GM12891 (cell line): Measurements from ENCODE around the gene KIF22.

Experiments used
- PAX5 ChIP-seq: IDR thresholded peaks from 2 replicates; pipeline ENCODE4 v1.6.1; 2011; ENCODE audit warnings: low read length, moderate library complexity, mild to moderate bottlenecking; ENCODE audit not compliant: insufficient read depth, severe bottlenecking
- POLR2A ChIP-seq: IDR thresholded peaks from 2 replicates; pipeline ENCODE4 v1.6.1; 2011; ENCODE audit warnings: low read depth, low read length, control low read depth
- POLR2AphosphoS5 ChIP-seq: IDR thresholded peaks from 2 replicates; pipeline ENCODE4 v1.6.1; 2011; ENCODE audit warnings: low read depth, low read length, control low read depth
- POU2F2 ChIP-seq: IDR thresholded peaks from 2 replicates; pipeline ENCODE4 v1.6.1; 2011; ENCODE audit warnings: low read depth, mild to moderate bottlenecking, control low read depth, low read length, moderate library complexity
- TAF1 ChIP-seq: IDR thresholded peaks from 2 replicates; pipeline ENCODE4 v1.6.1; 2011; ENCODE audit warnings: low read depth, low read length, control low read depth

DNA sequence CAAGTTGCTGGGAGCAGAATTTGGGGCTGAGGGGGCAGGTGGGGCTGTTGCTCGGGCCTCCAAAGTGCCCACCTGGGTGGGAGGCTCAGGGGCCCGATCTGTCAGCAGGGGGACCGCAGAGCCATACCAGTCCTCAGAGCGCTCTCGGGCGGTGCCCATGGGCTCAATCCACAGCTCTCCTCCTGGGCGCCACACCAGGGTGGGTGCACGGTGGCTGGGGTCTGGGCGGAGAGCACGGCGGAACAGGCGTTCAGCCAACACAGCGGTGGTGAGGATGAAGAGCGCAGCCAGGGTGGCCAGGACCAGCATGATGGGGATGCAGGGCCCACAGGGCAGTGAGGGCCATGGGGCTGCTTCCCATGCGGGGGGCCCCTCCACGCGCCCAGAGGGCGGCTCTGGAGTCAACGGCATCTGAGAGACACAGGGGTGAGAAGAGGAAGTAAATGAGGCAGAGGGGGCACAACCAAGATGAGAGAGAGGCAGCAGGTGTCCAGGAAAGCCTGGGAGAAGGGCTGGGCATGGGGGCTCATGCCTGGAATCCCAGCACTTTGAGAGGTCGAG lies 45.9 kb upstream of the KIF22 start:
- TF ChIP-seq POLR2AphosphoS5 (no peak), POLR2A (no peak), PAX5 (no peak), TAF1 (no peak), POU2F2 (no peak)
